Activated CD8-positive, alpha-beta T cell treated with anti-CD3 and anti-CD28 coated beads, Interleukin-2, amount 10 ng/mL, durations not matched to agents 7 days and 5 days (primary cell): ENCODE data around the gene HTRA2. TPM values are rescaled to one million over a fixed set of nuclear protein-coding genes. Genes with fewer than 3 reads are reported as not detected.

Source experiments
- ATAC-seq: fragments of 150-1000 bp; cut with Tn5 transposase; one replicate; pipeline ENCODE4 v1.10.0; 2021; ENCODE audit warnings: moderate library complexity
- CTCF ChIA-PET: fragments of 350-600 bp; sonication (Branson Sonifier 250); formaldehyde crosslinking; loops from one replicate; lab custom pipeline; 2021; ENCODE audit warnings: antibody characterized with exemption; lab: Charles Lee
- POLR2A ChIA-PET: fragments of 350-600 bp; sonication (Branson Sonifier 250); formaldehyde crosslinking; loops from one replicate; lab custom pipeline; 2021; ENCODE audit warnings: antibody characterized with exemption; lab: Charles Lee
- DNase-seq: peaks from one replicate; pipeline ENCODE4 v3.0.0-alpha.2; 2020
- H3K27ac Mint-ChIP-seq: one replicate; pipeline ENCODE4 v1.8.0; 2021; ENCODE audit warnings: mild to moderate bottlenecking, mixed read lengths
- H3K27me3 Mint-ChIP-seq: one replicate; pipeline ENCODE4 v1.8.0; 2021; ENCODE audit warnings: low read depth, mixed read lengths
- H3K36me3 Mint-ChIP-seq: one replicate; pipeline ENCODE4 v1.8.0; 2021; ENCODE audit warnings: low read depth, mixed read lengths
- H3K4me1 Mint-ChIP-seq: one replicate; pipeline ENCODE4 v1.8.0; 2021; ENCODE audit warnings: low read depth, mixed read lengths
- H3K4me3 Mint-ChIP-seq: one replicate; pipeline ENCODE4 v1.8.0; 2021; ENCODE audit warnings: mild to moderate bottlenecking, mixed read lengths
- H3K9me3 Mint-ChIP-seq: one replicate; pipeline ENCODE4 v1.8.0; 2022; ENCODE audit warnings: mixed read lengths; ENCODE audit not compliant: insufficient read depth
- total RNA-seq, 2 experiments: library from RNA; stranded (reverse); gene quantifications; one replicate each; pipeline ENCODE4 v1.2.3, GENCODE V29; 2021

The HTRA2 gene
- total RNA-seq, 2 experiments from 2014 or later, result 48.0 to 49.4 TPM

DNA sequence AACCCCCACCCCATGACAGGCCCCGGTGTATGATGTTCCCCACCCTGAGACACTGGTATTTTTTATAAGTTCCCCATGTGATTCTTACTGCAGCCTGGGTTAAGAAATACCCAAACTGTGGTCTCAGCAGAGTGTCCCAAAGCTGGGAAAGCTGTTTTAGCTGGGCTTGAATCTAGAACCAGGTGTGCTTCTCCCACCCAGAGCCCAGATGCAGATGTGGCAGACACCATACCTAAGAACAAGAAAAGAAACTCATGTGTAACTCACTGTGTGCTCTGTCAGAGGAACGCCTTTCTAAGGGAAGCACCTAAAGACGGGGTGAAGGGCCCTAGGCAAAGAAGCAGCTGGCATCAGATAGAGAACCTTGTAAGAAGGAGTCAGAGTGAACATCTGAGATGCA lies 48.7 kb downstream of the HTRA2 start:
- Mint-ChIP-seq H3K27ac (no peak overlapping the region), H3K4me3 (no peak overlapping the region), H3K36me3 (peaks cover 5% of the 10 kb centered on the region), H3K4me1 (peaks cover 32% of the 10 kb centered on the region), H3K9me3 (no peaks in the 10 kb centered on the region), H3K27me3 (peaks cover 10% of the 10 kb centered on the region)
- ChIA-PET CTCF (interaction anchor here (1.3 to 16.0 kb wide), 4 partner anchors 7 to 79 kb away, joined by 3 to 231 read pairs (median 4); partner anchors contain the start of gene LBX2), POLR2A (no interaction called here)
- ATAC-seq (no peak), DNase-seq (no peak)

DNA sequence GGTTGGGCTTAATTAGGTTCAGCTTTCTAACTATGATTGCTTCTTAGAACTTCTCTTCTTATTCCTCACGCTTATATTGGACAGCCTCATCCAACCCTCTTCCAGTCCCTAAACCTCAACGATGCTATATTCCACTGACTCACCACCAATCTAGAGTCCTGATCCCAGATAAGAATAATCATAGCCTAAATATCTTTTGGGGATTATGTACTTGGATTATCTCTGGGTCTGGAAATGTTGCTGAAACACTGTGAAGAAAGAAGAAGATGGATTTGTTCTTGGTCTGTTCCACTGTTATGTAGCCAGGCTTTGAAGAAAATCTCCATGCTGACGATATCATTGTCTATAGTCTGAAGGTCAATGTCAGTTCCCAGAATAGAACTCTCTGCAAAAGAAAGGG lies 51.7 kb downstream of the HTRA2 start:
- Mint-ChIP-seq H3K27me3 (peaks cover 10% of the 10 kb centered on the region), H3K9me3 (no peaks in the 10 kb centered on the region), H3K4me1 (peaks cover 35% of the 10 kb centered on the region), H3K36me3 (no peaks in the 10 kb centered on the region), H3K4me3 (no peak overlapping the region), H3K27ac (no peak overlapping the region)
- no peak for DNase-seq
- ATAC-seq, result no peak
- POLR2A ChIA-PET, result no interaction called here
- CTCF ChIA-PET, result interaction anchor here (8.7 kb wide), 1 partner anchor 10 kb away, joined by 231 read pairs; no protein-coding TSS in a partner anchor

DNA sequence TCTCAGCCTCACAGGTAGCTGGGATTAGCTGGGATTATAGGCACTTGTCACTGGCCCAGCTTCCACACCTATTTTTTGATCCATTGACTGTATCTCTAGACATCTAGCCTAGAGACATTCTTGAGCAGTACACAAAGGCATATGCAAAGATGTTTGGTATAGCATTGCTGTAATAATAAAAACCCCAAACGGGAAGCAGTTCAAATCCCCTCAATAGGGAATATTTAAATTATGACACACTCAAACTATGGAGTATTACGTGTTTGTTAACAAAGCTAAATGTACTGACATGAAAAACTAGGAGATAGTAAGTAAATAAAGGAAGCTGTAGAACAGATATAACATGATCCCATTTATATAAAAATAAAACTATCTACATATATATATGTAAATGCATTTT lies 52.5 kb downstream of the HTRA2 start:
- ATAC-seq (no peak), DNase-seq (no peak)
- Mint-ChIP-seq H3K27me3 (peaks cover 10% of the 10 kb centered on the region), H3K4me1 (peaks cover 29% of the 10 kb centered on the region), H3K36me3 (no peaks in the 10 kb centered on the region), H3K4me3 (no peak overlapping the region), H3K27ac (no peak overlapping the region), H3K9me3 (no peaks in the 10 kb centered on the region)
- POLR2A ChIA-PET, result no interaction called here
- CTCF ChIA-PET, result interaction anchor here (1.0 to 8.7 kb wide), 3 partner anchors 11 to 99 kb away, joined by 3 to 231 read pairs (median 3); partner anchors contain the start of genes CCDC142 and TTC31

Other genes starting within 250 kb of the HTRA2 start
- gene SLC4A5, start 186.5 kb upstream of the HTRA2 start, total RNA-seq, result 1 to 10 TPM; 1.6 to 2.8 TPM
- gene DCTN1, start 149.6 kb upstream of the HTRA2 start, total RNA-seq, result 100 to 1,000 TPM; 112 to 115 TPM
- 1 to 10 TPM; 1.5 TPM for gene C2orf81, start 108.3 kb upstream of the HTRA2 start, total RNA-seq
- gene WDR54, start 108.2 kb upstream of the HTRA2 start, total RNA-seq, result 10 to 100 TPM; 93.7 to 96.9 TPM
- gene RTKN, start 88.0 kb upstream of the HTRA2 start, total RNA-seq, result under 1 TPM; 0.37 to 0.57 TPM
- 10 to 100 TPM; 25.7 to 29.1 TPM for gene INO80B, start 74.8 kb upstream of the HTRA2 start, total RNA-seq
- gene WBP1, start 71.5 kb upstream of the HTRA2 start, total RNA-seq, result 10 to 100 TPM; 34.0 to 34.3 TPM
- 10 to 100 TPM; 52.4 to 56.3 TPM for gene MOGS, start 64.6 kb upstream of the HTRA2 start, total RNA-seq
- gene MRPL53, start 57.3 kb upstream of the HTRA2 start, total RNA-seq, result 10 to 100 TPM; 95.7 to 96.2 TPM
- gene CCDC142, start 46.9 kb upstream of the HTRA2 start, total RNA-seq, result 10 to 100 TPM; 22.5 to 26.7 TPM
- 10 to 100 TPM; 38.3 to 40.0 TPM for gene TTC31, start 46.9 kb upstream of the HTRA2 start, total RNA-seq
- under 1 TPM; 0.32 to 0.68 TPM for gene LBX2, start 30.3 kb upstream of the HTRA2 start, total RNA-seq
- 10 to 100 TPM; 20.3 to 28.5 TPM for gene PCGF1, start 22.2 kb upstream of the HTRA2 start, total RNA-seq
- under 1 TPM; 0.34 to 0.44 TPM for gene TLX2, start 15.5 kb upstream of the HTRA2 start, total RNA-seq
- under 1 TPM; 0.18 TPM for gene DQX1, start 3.7 kb upstream of the HTRA2 start, total RNA-seq
- 100 to 1,000 TPM; 119 to 123 TPM for gene AUP1, start 227 bp upstream of the HTRA2 start, total RNA-seq
- under 1 TPM; 0.21 to 0.23 TPM for gene LOXL3, start 24.0 kb downstream of the HTRA2 start, total RNA-seq
- gene DOK1, start 24.8 kb downstream of the HTRA2 start, total RNA-seq, result 10 to 100 TPM; 32.4 to 35.9 TPM
- gene M1AP, start 118.4 kb downstream of the HTRA2 start, total RNA-seq, result not detected
- gene SEMA4F, start 124.3 kb downstream of the HTRA2 start, total RNA-seq, result 1 to 10 TPM; 5.8 to 6.4 TPM